H1 (cell line): ENCODE results near the gene ARHGAP4.

Source experiments
- CHD2 ChIP-seq: IDR thresholded peaks from 2 replicates; pipeline ENCODE4 v1.6.1; 2012; ENCODE audit warnings: low read length, improper control_type of control experiment
- EZH2 ChIP-seq: fragments of 200-600 bp; sonication (generic); IDR thresholded peaks from 2 replicates; pipeline ENCODE4 v1.7.1; 2012; ENCODE audit warnings: low read depth, mild to moderate bottlenecking, moderate library complexity, low read length, inconsistent platforms; ENCODE audit not compliant: severe bottlenecking
- TF ChIP-seq, protein P1 (sequence below), 3 experiments: IDR thresholded peaks; 1 replicate in 2 of 3; 2 replicates in 1 of 3; pipeline versions ENCODE4 v1.5.1 to v1.6.1; 2011; ENCODE audit warnings: low read length in 3 of 3, mild to moderate bottlenecking in 3 of 3, inconsistent platforms in 2 of 3, low read depth in 1 of 3, moderate library complexity in 1 of 3; ENCODE audit not compliant: insufficient read depth in 1 of 3; ENCODE audit errors: control extremely low read depth in 1 of 3
- TF ChIP-seq, protein P2 (sequence below): IDR thresholded peaks from 2 replicates; pipeline ENCODE4 v1.6.1; 2012; ENCODE audit warnings: inconsistent platforms
- TF ChIP-seq, protein P3 (sequence below): IDR thresholded peaks from 2 replicates; pipeline ENCODE4 v1.6.1; 2011; ENCODE audit warnings: low read length, improper control_type of control experiment

DNA sequence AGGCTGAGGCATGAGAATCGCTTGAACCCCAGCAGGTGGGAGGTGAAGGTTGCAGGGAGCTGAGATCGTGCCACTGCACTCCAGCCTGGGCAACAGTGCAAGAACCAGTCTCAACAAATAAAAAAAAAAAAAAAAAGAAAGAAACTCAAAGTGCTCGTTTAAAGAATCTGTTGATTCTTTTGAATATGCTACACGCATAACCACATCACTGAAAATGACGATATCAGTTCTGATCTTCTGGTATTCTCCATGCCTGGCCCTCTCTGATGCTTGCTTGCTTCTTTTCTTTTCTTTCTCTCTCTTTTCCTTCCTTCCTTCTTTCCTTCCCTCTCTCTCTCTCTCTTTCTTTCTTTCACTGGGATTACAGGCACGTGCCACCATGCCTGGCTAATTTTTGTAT lies 14.3 kb downstream of the ARHGAP4 start:
- TF ChIP-seq EZH2 (no peak), CHD2 (no peak)
- TF ChIP-seq, protein P1, sequence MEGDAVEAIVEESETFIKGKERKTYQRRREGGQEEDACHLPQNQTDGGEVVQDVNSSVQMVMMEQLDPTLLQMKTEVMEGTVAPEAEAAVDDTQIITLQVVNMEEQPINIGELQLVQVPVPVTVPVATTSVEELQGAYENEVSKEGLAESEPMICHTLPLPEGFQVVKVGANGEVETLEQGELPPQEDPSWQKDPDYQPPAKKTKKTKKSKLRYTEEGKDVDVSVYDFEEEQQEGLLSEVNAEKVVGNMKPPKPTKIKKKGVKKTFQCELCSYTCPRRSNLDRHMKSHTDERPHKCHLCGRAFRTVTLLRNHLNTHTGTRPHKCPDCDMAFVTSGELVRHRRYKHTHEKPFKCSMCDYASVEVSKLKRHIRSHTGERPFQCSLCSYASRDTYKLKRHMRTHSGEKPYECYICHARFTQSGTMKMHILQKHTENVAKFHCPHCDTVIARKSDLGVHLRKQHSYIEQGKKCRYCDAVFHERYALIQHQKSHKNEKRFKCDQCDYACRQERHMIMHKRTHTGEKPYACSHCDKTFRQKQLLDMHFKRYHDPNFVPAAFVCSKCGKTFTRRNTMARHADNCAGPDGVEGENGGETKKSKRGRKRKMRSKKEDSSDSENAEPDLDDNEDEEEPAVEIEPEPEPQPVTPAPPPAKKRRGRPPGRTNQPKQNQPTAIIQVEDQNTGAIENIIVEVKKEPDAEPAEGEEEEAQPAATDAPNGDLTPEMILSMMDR (IDR thresholded peaks at IDR 0.05; ENCODE audit: control extremely low read depth in 1 of 3, insufficient read depth in 1 of 3, low read depth in 1 of 3, low read length in 3 of 3) = no peak
- TF ChIP-seq, protein P2, sequence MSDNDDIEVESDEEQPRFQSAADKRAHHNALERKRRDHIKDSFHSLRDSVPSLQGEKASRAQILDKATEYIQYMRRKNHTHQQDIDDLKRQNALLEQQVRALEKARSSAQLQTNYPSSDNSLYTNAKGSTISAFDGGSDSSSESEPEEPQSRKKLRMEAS = no peak
- TF ChIP-seq, protein P3, sequence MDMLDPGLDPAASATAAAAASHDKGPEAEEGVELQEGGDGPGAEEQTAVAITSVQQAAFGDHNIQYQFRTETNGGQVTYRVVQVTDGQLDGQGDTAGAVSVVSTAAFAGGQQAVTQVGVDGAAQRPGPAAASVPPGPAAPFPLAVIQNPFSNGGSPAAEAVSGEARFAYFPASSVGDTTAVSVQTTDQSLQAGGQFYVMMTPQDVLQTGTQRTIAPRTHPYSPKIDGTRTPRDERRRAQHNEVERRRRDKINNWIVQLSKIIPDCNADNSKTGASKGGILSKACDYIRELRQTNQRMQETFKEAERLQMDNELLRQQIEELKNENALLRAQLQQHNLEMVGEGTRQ = no peak
